T-cell (primary cell): Measurements from ENCODE around the gene CHCHD10. TPM values are rescaled to one million over a fixed set of nuclear protein-coding genes. Genes with fewer than 3 reads are reported as not detected.

ENCODE experiments used
- ATAC-seq, 4 experiments: fragments of 200-7000 bp in 3 of 4; fragments of 150-1000 bp in 1 of 4; cut with Tn5 transposase; replicated peaks in 1 of 4; 1 replicate in 3 of 4; 2 replicates in 1 of 4; pipeline ENCODE4 v1.10.0; 2021; ENCODE audit warnings: moderate library complexity in 3 of 4, mild to moderate bottlenecking in 2 of 4, moderate number of reproducible peaks in 1 of 4
- CTCF ChIA-PET, 2 donors: fragments of 300-600 bp; sonication (Branson Sonifier 250); formaldehyde crosslinking; loops; one replicate each; lab custom pipeline; 2022; ENCODE audit warnings: antibody characterized with exemption in 2 of 2; lab: Charles Lee
- POLR2A ChIA-PET, 2 donors: fragments of 300-600 bp; sonication (Branson Sonifier 250); formaldehyde crosslinking; loops; one replicate each; lab custom pipeline; 2022; ENCODE audit warnings: antibody characterized with exemption in 2 of 2; lab: Charles Lee
- DNase-seq, 35 experiments: peaks; one replicate each; pipeline versions ENCODE4 v3.0.0 to v3.0.0-alpha.2; 2013 to 2023
- H3K27ac ChIP-seq: one replicate; pipeline ENCODE4 v1.5.1; 2013; ENCODE audit warnings: low read length
- H3K27me3 ChIP-seq, 2 experiments: replicated peaks in 1 of 2; 1 replicate in 1 of 2; 2 replicates in 1 of 2; pipeline versions ENCODE4 v1.6.1 to v1.7.0; 2013; ENCODE audit warnings: low read length in 1 of 2, mixed read lengths in 1 of 2; ENCODE audit not compliant: control insufficient read depth in 2 of 2, insufficient read depth in 2 of 2; ENCODE audit errors: extremely low read depth in 1 of 2
- H3K36me3 ChIP-seq, 2 donors: 1 replicate in 1 of 2; 2 replicates in 1 of 2; pipeline versions ENCODE4 v1.6.1 to v1.7.0; 2013; ENCODE audit warnings: low read length in 1 of 2; ENCODE audit not compliant: control insufficient read depth in 2 of 2, insufficient read depth in 1 of 2; ENCODE audit errors: extremely low read depth in 1 of 2
- H3K4me1 ChIP-seq, 2 experiments: 1 replicate in 1 of 2; 2 replicates in 1 of 2; pipeline versions ENCODE4 v1.6.1 to v1.7.0; 2013; ENCODE audit warnings: low read length in 2 of 2, mixed read lengths in 1 of 2; ENCODE audit not compliant: insufficient read depth in 2 of 2, control insufficient read depth in 1 of 2; ENCODE audit errors: extremely low read depth in 1 of 2
- H3K4me3 ChIP-seq, 2 donors: 1 replicate in 1 of 2; 2 replicates in 1 of 2; pipeline versions ENCODE4 v1.5.1 to v1.7.0; 2013; ENCODE audit warnings: mild to moderate bottlenecking in 2 of 2, low read length in 1 of 2, moderate library complexity in 1 of 2; ENCODE audit not compliant: control insufficient read depth in 1 of 2; ENCODE audit errors: extremely low read depth in 1 of 2
- H3K9me3 ChIP-seq: 2 replicates; pipeline ENCODE4 v1.7.0; 2013
- H3K27ac Mint-ChIP-seq, 2 donors: one replicate each; pipeline ENCODE4 v1.8.0; 2020 to 2021; ENCODE audit warnings: mild to moderate bottlenecking in 2 of 2, mixed read lengths in 2 of 2
- H3K27me3 Mint-ChIP-seq, 2 donors: one replicate each; pipeline ENCODE4 v1.8.0; 2021 to 2022; ENCODE audit warnings: mixed read lengths in 2 of 2
- H3K36me3 Mint-ChIP-seq: one replicate; pipeline ENCODE4 v1.8.0; 2021; ENCODE audit warnings: mixed read lengths
- H3K4me1 Mint-ChIP-seq, 3 donors: one replicate each; pipeline ENCODE4 v1.8.0; 2020 to 2022; ENCODE audit warnings: mixed read lengths in 3 of 3, mild to moderate bottlenecking in 1 of 3
- H3K4me3 Mint-ChIP-seq, 3 donors: one replicate each; pipeline ENCODE4 v1.8.0; 2020 to 2022; ENCODE audit warnings: mild to moderate bottlenecking in 3 of 3, mixed read lengths in 3 of 3, moderate library complexity in 3 of 3
- H3K9me3 Mint-ChIP-seq, 3 donors: one replicate each; pipeline ENCODE4 v1.8.0; 2020 to 2022; ENCODE audit warnings: mixed read lengths in 3 of 3
- WGBS: methylation state at CpG from one replicate; pipeline ENCODE4 v1.1.5; 2013; ENCODE audit warnings: missing lambda C conversion rate; ENCODE audit not compliant: insufficient coverage; 5-methylcytosine and 5-hydroxymethylcytosine counted together
- total RNA-seq, 35 experiments: library from RNA in 6 of 35; stranded (reverse) in 6 of 35; fragments of 120-200 nt in 1 of 35; gene quantifications; one replicate each; pipeline versions ENCODE4 v1.2.1 to v1.2.4 and lab custom pipeline; 2013 to 2026

The CHCHD10 gene
- total RNA-seq, 5 donors from 2014 or later (not counting 1 experiment from before 2014, with no cell fraction given): 26.1 to 66.3 (median 63.2) TPM

- H3K4me1 Mint-ChIP-seq: peaks cover 16 to 31% (median 30%) of the 10 kb centered on the region in 3 donors
- no peaks in the 10 kb centered on the region for H3K9me3 Mint-ChIP-seq
- ChIA-PET CTCF (no interaction called here), POLR2A (no interaction called here)
- peaks cover 8 to 32% of the 10 kb centered on the region in 2 experiments for H3K4me1 ChIP-seq
- H3K27ac ChIP-seq: no peak overlapping the region
- H3K4me3 Mint-ChIP-seq: peak overlapping the region; percentile 9 to 62 (median 47)
- no peak overlapping the region for H3K27ac Mint-ChIP-seq
- H3K4me3 ChIP-seq: peak overlapping the region in 1 of 2 donors; percentile 36
- ATAC-seq (no peak), DNase-seq (no peak)
- H3K36me3 ChIP-seq: no peaks in the 10 kb centered on the region
- WGBS: 94% methylated on average over 7 of the region's 7 CpGs
- no peaks in the 10 kb centered on the region for H3K36me3 Mint-ChIP-seq
- no peaks in the 10 kb centered on the region for H3K27me3 Mint-ChIP-seq
- peaks cover 0 to 17% of the 10 kb centered on the region in 2 experiments for H3K27me3 ChIP-seq
- H3K9me3 ChIP-seq: no peaks in the 10 kb centered on the region
These were observed 5.8 kb upstream of the CHCHD10 start for GRCh38 chr22:23773483-23774113.

DNA sequence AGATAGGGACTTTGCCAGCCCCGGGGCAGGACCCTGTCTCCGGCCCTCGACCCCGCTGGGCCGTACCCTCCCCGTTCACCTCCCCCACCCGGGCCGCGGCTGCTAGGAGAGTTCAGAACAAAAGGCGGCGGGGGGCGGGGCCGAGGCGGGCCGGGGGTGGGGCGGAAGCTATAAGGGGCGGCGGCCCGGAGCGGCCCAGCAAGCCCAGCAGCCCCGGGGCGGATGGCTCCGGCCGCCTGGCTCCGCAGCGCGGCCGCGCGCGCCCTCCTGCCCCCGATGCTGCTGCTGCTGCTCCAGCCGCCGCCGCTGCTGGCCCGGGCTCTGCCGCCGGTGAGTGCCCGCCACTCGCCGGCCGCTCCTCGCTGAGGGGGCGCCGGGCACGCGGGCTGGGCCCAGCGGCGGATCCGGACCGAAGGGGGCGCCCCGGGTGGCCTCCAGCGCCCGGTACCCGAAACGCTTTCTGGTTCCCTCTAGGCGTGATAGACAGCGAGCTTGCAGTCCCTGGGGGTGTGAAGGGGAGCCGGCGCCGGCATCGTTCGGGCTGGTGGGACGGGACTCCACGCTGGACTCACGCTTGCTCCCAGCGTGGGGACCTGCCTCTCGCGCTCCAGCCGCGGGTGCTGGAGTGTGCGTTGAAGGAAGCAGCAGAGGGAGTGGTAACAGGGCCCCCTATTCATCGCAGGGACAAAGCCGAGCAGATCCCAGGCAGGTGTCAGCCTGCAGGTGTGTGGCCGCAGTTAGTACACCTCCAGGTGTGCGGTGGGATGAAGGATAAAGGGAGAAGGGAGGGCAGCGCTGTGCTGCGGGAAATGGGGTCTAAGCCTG, 5.1 kb upstream of the CHCHD10 start, which contains the start of gene MMP11:
MMP11 (plus strand) TSS at position 201 of the 825 bp plus-strand sequence; CDS start at position 223, 22 bp downstream.
- peak within 1 kb of the TSS; percentile 61 to 64 (median 64) for H3K4me3 Mint-ChIP-seq
- WGBS: 12% methylated on average over 69 of the region's 79 CpGs
- no peak within 1 kb of the TSS for H3K27ac Mint-ChIP-seq
- H3K4me3 ChIP-seq: peak within 1 kb of the TSS; percentile 37 to 40
- ChIA-PET CTCF (no interaction called here), POLR2A (no interaction called here)
- H3K9me3 Mint-ChIP-seq: no peaks in the 10 kb centered on the region
- H3K36me3 ChIP-seq: no peaks in the 10 kb centered on the region
- peak in 26 of 35 experiments; percentile 25 to 68 (median 46) for DNase-seq
- peaks cover 11 to 39% of the 10 kb centered on the region in 2 experiments for H3K4me1 ChIP-seq
- peaks cover 18 to 31% (median 31%) of the 10 kb centered on the region in 3 donors for H3K4me1 Mint-ChIP-seq
- no peaks in the 10 kb centered on the region for H3K9me3 ChIP-seq
- H3K27ac ChIP-seq: no peak within 1 kb of the TSS
- peaks cover 0 to 17% of the 10 kb centered on the region in 2 experiments for H3K27me3 ChIP-seq
- H3K27me3 Mint-ChIP-seq: no peaks in the 10 kb centered on the region
- ATAC-seq: peak; percentile 68 to 80 (median 71)
- H3K36me3 Mint-ChIP-seq: no peaks in the 10 kb centered on the region

DNA sequence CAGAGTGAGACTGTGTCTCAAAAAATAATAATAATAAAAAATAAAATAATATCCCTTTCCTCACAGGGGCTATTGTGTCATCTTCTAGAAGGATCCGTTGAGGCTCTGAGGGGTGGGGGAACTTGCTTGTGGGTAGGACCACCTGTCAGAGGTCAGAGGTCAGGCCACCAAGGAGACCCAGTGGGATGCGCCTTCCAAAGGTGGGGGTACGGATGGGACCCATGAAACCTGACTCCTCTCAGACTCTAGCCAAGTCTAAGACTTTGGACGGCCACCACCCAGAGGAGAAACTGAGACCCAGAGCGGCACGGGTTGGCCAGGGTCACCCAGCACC, 4.5 kb upstream of the CHCHD10 start:
- POLR2A ChIA-PET: no interaction called here
- no peaks in the 10 kb centered on the region for H3K9me3 ChIP-seq
- 28% methylated on average over 4 of the region's 6 CpGs for WGBS
- H3K27ac ChIP-seq: no peak overlapping the region
- ATAC-seq (no peak), DNase-seq (no peak)
- Mint-ChIP-seq H3K4me1 (peaks cover 18 to 32% (median 31%) of the 10 kb centered on the region in 3 donors), H3K27me3 (no peaks in the 10 kb centered on the region), H3K4me3 (peak overlapping the region; percentile 61 to 64 (median 64)), H3K27ac (no peak overlapping the region), H3K36me3 (no peaks in the 10 kb centered on the region), H3K9me3 (no peaks in the 10 kb centered on the region)
- no peaks in the 10 kb centered on the region for H3K36me3 ChIP-seq
- H3K27me3 ChIP-seq: peaks cover 0 to 17% of the 10 kb centered on the region in 2 experiments
- CTCF ChIA-PET: no interaction called here
- H3K4me3 ChIP-seq: peak overlapping the region; percentile 36 to 37
- H3K4me1 ChIP-seq: peaks cover 11 to 40% of the 10 kb centered on the region in 2 experiments

DNA sequence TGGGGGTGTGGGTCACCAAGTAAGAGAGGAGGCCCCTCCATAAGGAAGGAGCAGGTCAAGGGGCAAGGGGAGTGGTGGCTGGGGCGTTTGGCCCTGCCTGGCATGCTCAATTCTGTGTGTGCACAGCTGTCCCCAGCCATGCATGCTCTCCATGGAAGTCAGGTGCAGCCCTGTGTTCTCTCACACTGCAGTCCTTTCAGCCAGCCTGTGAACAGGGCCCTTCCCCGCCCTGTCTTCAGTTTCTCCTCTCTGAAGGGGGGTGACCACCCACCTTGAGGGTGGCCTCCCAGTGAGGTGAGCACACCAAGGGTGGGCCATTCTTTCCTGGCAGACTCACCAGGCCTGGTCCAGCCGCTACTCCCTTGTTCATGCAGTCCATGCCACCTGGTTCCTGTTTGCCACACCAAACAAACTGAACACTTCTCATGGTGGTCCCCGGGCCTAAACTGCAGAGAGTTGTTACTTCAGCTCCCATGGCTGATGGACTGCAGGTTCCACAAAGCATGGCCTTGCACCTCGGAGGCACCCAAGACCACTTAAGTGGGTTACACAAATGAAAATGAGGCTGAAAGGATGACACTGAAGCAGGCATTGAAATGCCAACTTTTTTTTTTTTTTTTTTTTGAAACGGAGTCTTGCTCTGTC, 1.7 kb upstream of the CHCHD10 start:
- POLR2A ChIA-PET: interaction anchor here in 1 of 2 donors (0.5 to 0.7 kb wide), 2 partner anchors 14 to 159 kb away, joined by 3 to 8 read pairs; no protein-coding TSS in a partner anchor
- peaks cover 39 to 51% (median 40%) of the 10 kb centered on the region in 3 donors for H3K4me1 Mint-ChIP-seq
- no peak overlapping the region for H3K4me3 ChIP-seq
- peaks cover 0 to 2% of the 10 kb centered on the region in 2 donors for H3K36me3 ChIP-seq
- CTCF ChIA-PET: interaction anchor here in 1 of 2 donors (0.9 kb wide), 1 partner anchor 17 kb away, joined by 4 read pairs; no protein-coding TSS in a partner anchor
- no peaks in the 10 kb centered on the region for H3K9me3 ChIP-seq
- H3K36me3 Mint-ChIP-seq: no peaks in the 10 kb centered on the region
- H3K27ac Mint-ChIP-seq: no peak overlapping the region
- no peaks in the 10 kb centered on the region for H3K27me3 Mint-ChIP-seq
- H3K27ac ChIP-seq: no peak overlapping the region
- H3K4me3 Mint-ChIP-seq: peak overlapping the region; percentile 36 to 82 (median 55)
- peaks cover 16 to 68% of the 10 kb centered on the region in 2 experiments for H3K4me1 ChIP-seq
- no peak for ATAC-seq
- DNase-seq: no peak
- H3K27me3 ChIP-seq: peaks cover 0 to 17% of the 10 kb centered on the region in 2 experiments
- WGBS: 70% methylated on average over 4 of the region's 6 CpGs
- H3K9me3 Mint-ChIP-seq: no peaks in the 10 kb centered on the region

GRCh38 chr22:23767303-23767672, 484 bp downstream of the CHCHD10 start:
- H3K36me3 ChIP-seq: peaks cover 2 to 3% of the 10 kb centered on the region in 2 donors
- H3K27ac Mint-ChIP-seq: peak overlapping the region in 1 of 2 donors; percentile 64
- ATAC-seq (no peak), DNase-seq (no peak)
- H3K4me1 Mint-ChIP-seq: peaks cover 43 to 65% (median 50%) of the 10 kb centered on the region in 3 donors
- WGBS: 9% methylated on average over 26 of the region's 27 CpGs
- H3K27me3 Mint-ChIP-seq: no peaks in the 10 kb centered on the region
- POLR2A ChIA-PET: no interaction called here
- peak overlapping the region; percentile 72 to 82 (median 78) for H3K4me3 Mint-ChIP-seq
- H3K9me3 ChIP-seq: no peaks in the 10 kb centered on the region
- no peaks in the 10 kb centered on the region for H3K36me3 Mint-ChIP-seq
- H3K4me1 ChIP-seq: peaks cover 24 to 80% of the 10 kb centered on the region in 2 experiments
- H3K9me3 Mint-ChIP-seq: no peaks in the 10 kb centered on the region
- peaks cover 0 to 9% of the 10 kb centered on the region in 2 experiments for H3K27me3 ChIP-seq
- CTCF ChIA-PET: interaction anchor here (0.5 to 1.2 kb wide), 6 partner anchors 10 to 128 kb away, joined by 3 to 7 read pairs (median 4); partner anchors contain the start of gene ZNF70 (in 1 of the 2)
- H3K4me3 ChIP-seq: peak overlapping the region; percentile 74 to 81
- no peak overlapping the region for H3K27ac ChIP-seq
